Cardiac muscle cell (in vitro differentiated cells and primary cell): ENCODE measurements around the gene BNC1. TPM values are rescaled to one million over a fixed set of nuclear protein-coding genes. Genes with fewer than 3 reads are reported as not detected.
"Not testable (repeated sequence)": the region's sequence is repeated elsewhere in the genome, so short reads cannot be mapped to it uniquely, and the experiment has no call there.

Experiments
- DNase-seq, 2 donors: peaks; one replicate each; pipeline versions ENCODE4 v3.0.0 to v3.0.0-alpha.2; 2010 to 2017; ENCODE audit warnings: low read depth in 1 of 2, low spot score in 1 of 2
- H3K27ac ChIP-seq: fragments of 200-600 bp; sonication (generic); 2 replicates; pipeline ENCODE4 v1.5.1; 2016
- H3K27me3 ChIP-seq: fragments of 200-600 bp; sonication (generic); 2 replicates; pipeline ENCODE4 v1.6.0; 2016; ENCODE audit warnings: control low read depth
- H3K36me3 ChIP-seq: fragments of 200-600 bp; sonication (generic); 2 replicates; pipeline ENCODE4 v1.5.1; 2016; ENCODE audit warnings: control low read depth
- H3K4me1 ChIP-seq: fragments of 200-600 bp; sonication (generic); 2 replicates; pipeline ENCODE4 v1.8.1; 2017; ENCODE audit warnings: low read depth, mild to moderate bottlenecking, mixed run types
- H3K4me3 ChIP-seq: fragments of 200-600 bp; sonication (generic); 2 replicates; pipeline ENCODE4 v1.5.1; 2016; ENCODE audit warnings: mild to moderate bottlenecking
- H3K9me3 ChIP-seq: fragments of 200-600 bp; sonication (generic); 2 replicates; pipeline ENCODE4 v1.5.1; 2017; ENCODE audit warnings: low read depth, mild to moderate bottlenecking, control low read depth
- CTCF ChIP-seq: IDR thresholded peaks from 2 replicates; pipeline ENCODE4 v1.5.1; 2012; ENCODE audit warnings: low read depth, mild to moderate bottlenecking, low read length
- polyA plus RNA-seq: library from polyadenylated mRNA; unstranded; fragments of >200 nt; fragmentation: Nextera tagmentation; extraction: Ambion mirVana; gene quantifications from 2 replicates; pipeline ENCODE4 v1.2.1, GENCODE V29; 2016
- total RNA-seq: library from RNA; depleted of rRNA; stranded (reverse); fragments of >200 nt; gene quantifications from 2 replicates; pipeline ENCODE4 v1.2.3, GENCODE V29; 2016

BNC1 gene
- total and polyA plus RNA-seq, 2 experiments from 2014 or later = 3.3 to 4.5 TPM

DNA sequence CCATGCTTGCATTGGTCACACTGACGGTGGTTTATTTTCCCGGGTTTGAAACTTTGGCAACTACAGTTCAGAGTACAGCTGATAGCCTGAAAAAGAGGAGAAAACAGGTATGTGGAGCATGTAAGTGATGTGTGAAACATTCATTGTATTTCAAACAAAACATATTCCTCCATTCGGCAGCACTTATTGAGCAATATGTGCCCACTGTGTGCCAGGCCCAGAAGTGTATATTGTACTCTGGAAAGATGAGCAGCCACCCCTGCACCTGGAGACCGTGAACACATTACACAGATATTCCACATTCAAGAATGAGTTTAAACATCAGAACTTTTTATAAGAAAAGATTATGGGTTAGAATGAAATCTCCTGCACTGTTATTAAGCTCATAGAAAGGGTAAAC is 16.3 kb downstream of the BNC1 start:
- no peak for DNase-seq
- H3K36me3 ChIP-seq = no peaks in the 10 kb centered on the region
- no peak overlapping the region for H3K4me3 ChIP-seq
- no peaks in the 10 kb centered on the region for H3K4me1 ChIP-seq
- TF ChIP-seq CTCF = no peak
- no peak overlapping the region for H3K27ac ChIP-seq
- no peaks in the 10 kb centered on the region for H3K27me3 ChIP-seq
- no peaks in the 10 kb centered on the region for H3K9me3 ChIP-seq

DNA sequence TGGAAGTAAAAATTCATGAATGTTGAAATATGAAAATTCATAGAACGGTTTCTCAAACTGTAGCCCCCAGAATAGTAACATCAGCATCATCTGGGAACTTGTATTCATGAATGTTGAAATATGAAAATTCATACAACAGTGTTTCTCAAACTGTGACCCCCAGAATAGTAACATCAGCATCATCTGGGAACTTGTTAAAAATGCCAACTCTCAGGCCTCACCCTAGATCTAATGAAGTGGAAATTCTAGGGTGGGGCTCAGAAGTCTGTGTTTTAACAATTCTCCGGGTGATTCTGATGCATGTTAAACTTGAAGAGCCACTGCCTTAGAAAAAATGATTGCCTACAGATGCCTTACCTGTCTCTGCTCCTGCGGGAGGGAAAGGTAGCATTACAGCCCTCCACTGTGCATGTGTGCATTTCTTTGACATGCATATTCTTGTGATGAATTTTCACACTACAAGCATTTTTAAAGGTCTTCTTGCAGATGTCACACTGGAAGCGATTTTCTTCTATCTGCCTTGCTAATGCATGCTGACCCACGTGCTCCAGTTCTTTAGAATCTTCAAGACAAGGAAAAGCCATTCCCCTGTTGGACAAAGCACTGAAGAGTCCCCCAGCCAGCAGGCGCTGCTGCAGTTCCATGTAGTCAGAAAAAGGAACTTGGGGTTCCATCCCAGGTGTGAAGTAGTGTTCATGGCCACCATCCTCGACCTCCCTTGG is 21.7 kb downstream of the BNC1 start:
- Histone ChIP-seq H3K4me1 (no peaks in the 10 kb centered on the region), H3K4me3 (no peak overlapping the region), H3K27me3 (no peaks in the 10 kb centered on the region), H3K36me3 (no peaks in the 10 kb centered on the region), H3K27ac (no peak overlapping the region), H3K9me3 (no peaks in the 10 kb centered on the region)
- no peak for DNase-seq
- no peak for TF ChIP-seq CTCF

DNA sequence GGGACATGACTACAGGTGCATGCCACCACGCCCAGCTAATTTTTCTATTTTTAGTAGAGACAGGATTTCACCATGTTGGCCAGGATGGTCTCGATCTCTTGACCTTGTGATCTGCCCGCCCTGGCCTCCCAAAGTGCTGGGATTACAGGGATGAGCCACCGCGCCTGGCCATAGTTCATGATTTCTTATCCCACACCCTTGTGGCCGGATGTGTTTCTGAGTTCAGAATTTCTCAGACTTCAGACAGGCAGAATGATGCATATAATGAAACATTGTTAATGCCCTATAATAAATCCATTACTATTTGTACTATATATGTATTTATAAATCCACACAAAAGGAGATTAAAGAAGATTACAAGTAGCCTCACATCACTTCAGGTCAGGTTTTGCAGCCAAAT is 22.3 kb downstream of the BNC1 start:
- H3K9me3 ChIP-seq, DNase-seq, H3K36me3 ChIP-seq, H3K27ac ChIP-seq, H3K27me3 ChIP-seq, H3K4me1 ChIP-seq, H3K4me3 ChIP-seq: not testable (repeated sequence)

DNA sequence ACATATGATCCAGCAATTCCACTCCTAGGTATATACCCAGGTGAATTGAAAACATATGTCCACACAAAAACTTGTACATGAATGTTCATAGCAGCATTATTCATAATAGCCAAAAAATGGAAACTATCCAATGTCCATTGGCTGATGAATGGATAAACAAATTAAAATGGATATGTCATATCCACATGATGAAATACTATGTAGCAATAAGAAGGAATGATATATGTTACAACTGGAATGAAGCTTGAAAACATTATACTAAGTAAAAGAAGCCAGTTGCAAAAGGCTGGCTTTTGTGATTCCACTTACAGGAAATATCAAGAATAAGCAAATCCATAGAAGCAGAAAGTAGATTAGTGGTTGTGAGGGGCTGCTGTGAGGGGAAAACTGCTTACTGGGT is 33.7 kb downstream of the BNC1 start:
- no peak overlapping the region for H3K27ac ChIP-seq
- DNase-seq = peak in 1 of 2 donors; percentile 20
- H3K9me3 ChIP-seq = no peaks in the 10 kb centered on the region
- H3K36me3 ChIP-seq = no peaks in the 10 kb centered on the region
- no peaks in the 10 kb centered on the region for H3K4me1 ChIP-seq
- TF ChIP-seq CTCF = no peak
- H3K27me3 ChIP-seq = peaks cover 12% of the 10 kb centered on the region
- H3K4me3 ChIP-seq = no peak overlapping the region

DNA sequence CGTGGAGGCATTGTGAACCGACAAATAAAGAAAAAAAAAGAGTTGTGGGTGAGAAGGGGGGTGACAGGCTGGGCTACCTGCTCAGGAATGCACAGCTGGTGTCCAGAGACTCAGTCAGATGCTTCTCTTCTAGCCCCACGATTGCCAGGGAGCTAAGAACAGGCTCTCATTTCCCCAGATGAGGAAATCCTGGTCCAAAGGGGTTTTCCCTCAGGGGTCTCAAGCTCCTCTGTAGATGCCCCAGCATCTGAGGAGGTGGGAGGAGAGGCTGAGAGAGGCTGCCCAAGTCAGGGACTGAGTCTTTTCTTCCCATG is 35.5 kb downstream of the BNC1 start:
- TF ChIP-seq CTCF = no peak
- no peak for DNase-seq
- no peaks in the 10 kb centered on the region for H3K4me1 ChIP-seq
- H3K4me3 ChIP-seq = no peak overlapping the region
- peaks cover 12% of the 10 kb centered on the region for H3K27me3 ChIP-seq
- no peaks in the 10 kb centered on the region for H3K36me3 ChIP-seq
- no peaks in the 10 kb centered on the region for H3K9me3 ChIP-seq
- no peak overlapping the region for H3K27ac ChIP-seq

DNA sequence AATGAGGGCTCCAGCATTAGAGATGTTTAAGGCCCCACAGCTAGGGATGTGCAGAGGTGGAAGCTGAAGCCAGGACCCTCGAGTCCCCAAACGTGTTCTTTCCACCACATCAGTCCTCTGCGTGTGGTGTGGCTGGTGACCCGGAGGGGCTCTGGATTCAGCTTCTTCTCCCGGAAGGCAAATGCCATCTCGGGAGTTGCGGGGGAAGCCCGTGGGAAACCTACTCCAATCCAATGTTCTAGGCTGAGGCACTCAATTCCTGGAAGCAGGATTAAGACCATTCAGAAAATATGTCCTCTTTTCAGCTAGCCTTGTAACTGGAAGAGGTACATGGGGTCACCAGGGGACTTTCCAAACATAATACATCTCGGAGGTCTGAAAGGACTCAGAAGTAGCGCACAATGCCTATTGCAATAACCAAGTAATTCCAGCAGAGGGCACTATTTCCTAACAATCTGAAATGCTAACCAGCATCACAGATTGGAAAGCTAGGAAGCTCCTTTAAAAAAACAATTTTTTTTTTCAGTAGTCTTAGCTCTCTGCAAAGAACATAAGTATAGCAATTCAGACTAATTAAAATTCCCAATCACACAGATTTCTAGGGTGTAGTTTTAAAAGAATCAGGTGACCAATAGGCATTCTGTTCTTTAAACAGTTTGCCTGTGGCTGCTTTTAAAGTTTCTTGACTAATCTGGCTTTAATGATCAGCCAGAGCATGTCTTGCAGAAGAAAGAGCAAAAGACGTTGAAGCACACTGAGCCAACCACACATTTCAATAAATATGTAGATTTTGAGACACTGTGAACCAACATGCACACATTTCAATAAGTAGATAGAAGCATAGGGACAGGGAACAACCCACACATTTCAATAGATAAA is 36.1 kb downstream of the BNC1 start:
- Histone ChIP-seq H3K4me3 (no peak overlapping the region), H3K27ac (no peak overlapping the region), H3K36me3 (no peaks in the 10 kb centered on the region), H3K27me3 (peaks cover 12% of the 10 kb centered on the region), H3K4me1 (no peaks in the 10 kb centered on the region), H3K9me3 (no peaks in the 10 kb centered on the region)
- TF ChIP-seq CTCF = peak; percentile 77
- DNase-seq = peak; percentile 72 to 82
